ENCODE measurements around the gene PDZK1IP1. TPM values are rescaled to one million over a fixed set of nuclear protein-coding genes. Genes with fewer than 3 reads are reported as not detected.

Gene PDZK1IP1
- total and polyA plus RNA-seq, 2 donors (not counting 3 experiments of a cell fraction or from before 2014, with no cell fraction given), result 0.52 TPM; not detected in 1

DNA sequence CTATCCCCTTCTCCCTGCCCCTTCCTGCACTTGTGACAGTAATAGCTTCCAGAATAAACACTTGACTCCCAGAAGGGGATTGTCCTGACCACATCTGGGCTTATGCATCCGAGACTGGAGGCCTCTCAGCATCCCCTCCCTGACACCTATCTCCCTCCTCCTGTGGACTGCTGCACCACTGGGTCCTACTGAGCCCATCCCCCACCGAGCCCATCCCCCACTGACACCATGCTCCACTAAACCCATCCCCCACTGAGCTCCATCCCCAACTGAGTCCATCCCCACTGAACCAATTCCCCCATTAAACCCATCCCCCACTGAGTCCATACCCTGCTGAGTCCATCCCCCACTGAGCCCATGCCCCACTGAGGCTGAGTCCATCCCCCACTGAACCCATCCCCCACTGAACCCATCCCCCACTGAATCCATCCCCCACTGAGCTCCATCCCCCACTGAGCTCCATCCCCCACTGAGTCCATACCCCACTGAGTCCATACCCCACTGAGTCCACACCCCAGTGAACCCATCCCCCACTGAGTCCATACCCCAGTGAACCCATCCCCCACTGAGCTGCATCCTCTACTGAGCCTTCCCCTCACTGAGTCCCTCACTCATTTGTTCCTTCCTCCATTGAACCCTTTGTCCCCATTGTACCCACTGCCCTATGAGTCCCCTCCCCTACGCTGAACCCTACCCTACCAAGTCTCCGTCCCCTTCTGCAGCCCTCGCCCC lies 5.6 kb downstream of the PDZK1IP1 start:
- Histone ChIP-seq H3K36me3 (ENCODE audit: control insufficient read depth in 2 of 2, extremely low read depth in 1 of 2, insufficient read depth in 2 of 2, low read length in 2 of 2) (no peaks in the 10 kb centered on the region), H3K79me2 (ENCODE audit: control insufficient read depth, insufficient read depth, low read length) (no peaks in the 10 kb centered on the region), H3K4me3 (replicated peaks in 1 of 3; ENCODE audit: insufficient read depth in 1 of 3, low read depth in 1 of 3, low read length in 3 of 3) (no peak overlapping the region), H3K9ac (replicated peaks; ENCODE audit: extremely low read depth, insufficient read depth, low read length) (no peak overlapping the region), H3K27me3 (ENCODE audit: control insufficient read depth in 2 of 2, insufficient read depth in 2 of 2, low read length in 2 of 2) (no peaks in the 10 kb centered on the region), H3K4me1 (ENCODE audit: control insufficient read depth, extremely low read depth, insufficient read depth, low read length) (peaks cover 19% of the 10 kb centered on the region), H3K9me3 (replicated peaks; ENCODE audit: control insufficient read depth, insufficient read depth, low read length) (no peaks in the 10 kb centered on the region), H2AFZ (ENCODE audit: low read depth, low read length) (no peak overlapping the region), H3K9me1 (replicated peaks; ENCODE audit: control insufficient read depth, extremely low read depth, insufficient read depth, low read length) (no peaks in the 10 kb centered on the region), H3K4me2 (ENCODE audit: insufficient read depth, low read length) (no peak overlapping the region), H3K27ac (ENCODE audit: insufficient read depth, low read depth, low read length) (no peak overlapping the region), H4K20me1 (replicated peaks; ENCODE audit: control insufficient read depth, extremely low read depth, insufficient read depth, low read length) (no peaks in the 10 kb centered on the region)
- intact Hi-C loops (cut with micrococcal nuclease), result no loop called here
- dilution Hi-C loops (cut with MboI; ENCODE audit: extremely low pct_ligation_motif_present, low sequenced_read_pairs), result no loop called here
- DNase-seq (ENCODE audit: low read depth, low spot score) (no peak), FAIRE-seq (no peak)
- BruUV-seq (replicated peaks), result no TSS peak
- POLR2A ChIA-PET, result interaction anchor here (0.6 to 1.7 kb wide), 2 partner anchors 45 to 93 kb away, joined by 5 to 8 read pairs; no protein-coding TSS in a partner anchor
- CTCF ChIA-PET, result interaction anchor here (0.9 to 8.1 kb wide), 9 partner anchors 9 to 542 kb away, joined by 3 to 223 read pairs (median 4); partner anchors contain the start of gene FOXD2
- TF ChIP-seq POLR2AphosphoS5 (IDR thresholded peaks at IDR 0.05; ENCODE audit: insufficient read depth, low read depth, low read length), result no peak
- TF ChIP-seq JUN (IDR thresholded peaks at IDR 0.05; ENCODE audit: borderline replicate concordance, insufficient read depth, insufficient read length, low read depth), result no peak
- no peak for TF ChIP-seq MYC (IDR thresholded peaks at IDR 0.05; ENCODE audit: low read depth, low read length)
- TF ChIP-seq, protein P1, sequence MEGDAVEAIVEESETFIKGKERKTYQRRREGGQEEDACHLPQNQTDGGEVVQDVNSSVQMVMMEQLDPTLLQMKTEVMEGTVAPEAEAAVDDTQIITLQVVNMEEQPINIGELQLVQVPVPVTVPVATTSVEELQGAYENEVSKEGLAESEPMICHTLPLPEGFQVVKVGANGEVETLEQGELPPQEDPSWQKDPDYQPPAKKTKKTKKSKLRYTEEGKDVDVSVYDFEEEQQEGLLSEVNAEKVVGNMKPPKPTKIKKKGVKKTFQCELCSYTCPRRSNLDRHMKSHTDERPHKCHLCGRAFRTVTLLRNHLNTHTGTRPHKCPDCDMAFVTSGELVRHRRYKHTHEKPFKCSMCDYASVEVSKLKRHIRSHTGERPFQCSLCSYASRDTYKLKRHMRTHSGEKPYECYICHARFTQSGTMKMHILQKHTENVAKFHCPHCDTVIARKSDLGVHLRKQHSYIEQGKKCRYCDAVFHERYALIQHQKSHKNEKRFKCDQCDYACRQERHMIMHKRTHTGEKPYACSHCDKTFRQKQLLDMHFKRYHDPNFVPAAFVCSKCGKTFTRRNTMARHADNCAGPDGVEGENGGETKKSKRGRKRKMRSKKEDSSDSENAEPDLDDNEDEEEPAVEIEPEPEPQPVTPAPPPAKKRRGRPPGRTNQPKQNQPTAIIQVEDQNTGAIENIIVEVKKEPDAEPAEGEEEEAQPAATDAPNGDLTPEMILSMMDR (IDR thresholded peaks at IDR 0.05; ENCODE audit: extremely low read depth in 1 of 2, insufficient read depth in 1 of 2, low read depth in 1 of 2, low read length in 2 of 2), result no peak
- no peak for TF ChIP-seq EZH2 (IDR thresholded peaks at IDR 0.05; ENCODE audit: borderline replicate concordance, low read depth, low read length, severe bottlenecking)
- TF ChIP-seq GATA2 (IDR thresholded peaks at IDR 0.05; ENCODE audit: insufficient read depth, insufficient read length, low read depth, low read length), result no peak
- TF ChIP-seq FOS (IDR thresholded peaks at IDR 0.05; ENCODE audit: borderline replicate concordance, insufficient read depth, low read length), result no peak
- TF ChIP-seq POLR2A (IDR thresholded peaks at IDR 0.05; ENCODE audit: low read depth, low read length), result no peak
- no peak for TF ChIP-seq MAX (IDR thresholded peaks at IDR 0.05; ENCODE audit: insufficient read depth, insufficient read length)
